ENCODE measurements around the gene SRRM4.
"Not testable (repeated sequence)": the region's sequence is repeated elsewhere in the genome, so short reads cannot be mapped to it uniquely, and the experiment has no call there.

SRRM4 gene

GRCh38 chr12:119008691-119009221 is 27.4 kb downstream of the SRRM4 start:
- in situ Hi-C loops (cut with MboI; ENCODE audit: low sequenced_read_pairs), result no loop called here

- in situ Hi-C loops (cut with MboI; ENCODE audit: low sequenced_read_pairs), result no loop called here
Measured at GRCh38 chr12:119011231-119011630, 29.9 kb downstream of the SRRM4 start.

DNA sequence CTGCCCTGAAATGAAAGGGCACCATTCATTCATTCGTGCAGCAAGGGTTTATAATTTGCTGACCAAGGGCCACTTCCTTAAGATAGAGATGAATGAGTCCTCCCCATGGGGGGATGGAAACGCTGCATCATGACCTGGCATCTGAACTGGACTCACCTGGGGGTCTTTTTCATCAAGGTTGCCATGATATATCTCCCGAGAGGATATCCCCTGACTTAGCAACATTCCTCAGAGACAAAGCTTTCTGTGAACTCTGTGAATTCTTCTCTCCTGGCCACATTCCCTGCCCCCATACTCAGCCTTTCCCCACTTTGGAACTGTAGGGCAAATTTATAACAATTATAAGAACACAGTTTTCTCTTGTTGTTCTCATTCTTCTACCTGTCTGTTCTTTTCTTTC is 30.8 kb downstream of the SRRM4 start:
- in situ Hi-C loops (cut with MboI; ENCODE audit: low sequenced_read_pairs), result no loop called here

- in situ Hi-C loops (cut with MboI; ENCODE audit: low sequenced_read_pairs), result no loop called here
Measured at GRCh38 chr12:119013023-119013422, 31.7 kb downstream of the SRRM4 start.

- in situ Hi-C loops (cut with MboI; ENCODE audit: low sequenced_read_pairs), result no loop called here
Measured at GRCh38 chr12:119014368-119014767, 33.0 kb downstream of the SRRM4 start.

- in situ Hi-C loops (cut with MboI; ENCODE audit: low sequenced_read_pairs), result no loop called here
Measured at GRCh38 chr12:119016715-119017114, 35.4 kb downstream of the SRRM4 start.

DNA sequence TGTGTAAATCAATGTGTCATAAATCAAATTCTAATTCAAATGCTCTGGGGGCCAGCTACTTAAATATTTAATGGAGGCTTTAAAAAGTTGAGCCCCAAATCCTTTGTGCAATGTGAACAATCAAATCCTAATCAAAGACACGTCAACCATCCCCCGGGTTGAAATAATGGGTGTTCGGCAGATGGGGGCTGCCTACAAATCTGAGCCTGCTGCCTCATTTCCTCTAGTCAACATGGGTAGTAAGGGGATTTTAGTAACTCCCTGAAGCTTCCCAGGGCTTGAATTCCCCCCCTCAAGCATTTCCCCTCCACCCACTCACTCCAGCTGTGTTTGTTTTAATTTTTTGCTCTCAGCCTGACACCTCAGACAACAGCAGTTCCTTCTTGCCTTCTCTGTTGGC is 37.8 kb downstream of the SRRM4 start:
- in situ Hi-C loops (cut with MboI; ENCODE audit: low sequenced_read_pairs), result no loop called here

DNA sequence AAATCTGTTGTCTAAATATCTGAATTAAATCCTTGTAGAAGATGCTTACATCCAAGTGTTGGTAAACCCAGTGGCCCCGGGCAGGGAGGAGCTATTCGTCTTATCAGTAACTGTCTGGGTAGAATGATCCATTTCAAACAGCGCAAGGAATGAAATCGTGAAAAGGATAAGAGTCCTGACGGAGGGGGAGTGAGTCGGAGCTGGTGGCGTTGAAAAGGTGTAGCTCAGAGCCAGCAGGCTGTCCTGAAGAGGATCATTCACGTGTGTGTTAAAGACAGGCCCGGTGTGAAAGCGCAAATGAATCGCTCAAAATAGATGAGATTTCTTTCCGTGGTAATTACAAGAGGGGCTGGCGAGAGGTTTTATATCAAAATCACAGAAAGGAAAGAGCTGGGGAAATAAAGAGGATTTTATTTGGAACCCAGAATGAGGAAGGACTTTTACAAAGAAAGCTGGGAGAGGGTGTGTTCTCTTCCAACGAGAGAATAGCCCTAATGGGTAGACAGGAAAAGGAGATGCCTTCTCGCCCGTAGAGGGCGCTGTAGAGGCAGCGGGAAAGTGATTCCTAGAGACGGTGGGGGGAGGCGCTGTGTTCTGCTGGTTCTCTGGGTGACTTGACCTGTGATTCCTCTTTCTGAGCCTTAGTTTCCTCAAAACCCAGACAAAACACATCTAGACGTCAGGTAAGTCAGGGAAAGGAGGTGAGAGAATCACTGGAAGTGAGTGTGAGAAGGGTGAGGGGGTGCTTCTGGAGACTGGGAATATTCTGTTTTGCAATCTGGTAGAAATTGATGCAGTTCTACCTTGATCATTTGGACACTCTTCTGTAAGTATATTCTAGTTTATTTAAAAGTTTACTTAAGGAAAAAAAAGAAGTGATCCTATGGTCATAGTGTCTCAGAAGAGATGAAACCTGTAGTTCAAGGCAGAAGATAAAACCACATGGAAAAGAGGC is 39.3 kb downstream of the SRRM4 start:
- in situ Hi-C loops (cut with MboI; ENCODE audit: low sequenced_read_pairs), result no loop called here

- in situ Hi-C loops (cut with MboI; ENCODE audit: low sequenced_read_pairs), result no loop called here
Measured at GRCh38 chr12:119024356-119024755, 43.0 kb downstream of the SRRM4 start.

DNA sequence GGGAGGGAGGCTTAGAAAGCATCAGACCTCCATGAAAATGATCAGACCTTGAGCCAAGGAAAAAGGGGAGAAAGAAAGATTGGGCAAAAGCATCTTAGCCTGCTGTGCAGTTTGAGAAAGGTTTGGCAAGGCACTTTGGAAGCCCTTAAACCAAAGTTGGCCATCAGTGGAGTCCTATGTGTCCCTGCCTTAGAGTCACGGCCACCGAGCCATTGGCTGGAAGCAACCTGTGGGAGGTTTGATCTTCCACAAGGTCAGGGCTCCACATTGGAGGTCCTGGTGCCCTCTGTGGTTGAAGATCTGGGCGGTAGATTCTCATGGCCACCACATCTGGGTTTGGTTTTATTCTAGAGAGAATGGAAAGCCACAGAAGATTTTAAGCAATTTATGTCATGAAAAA is 44.4 kb downstream of the SRRM4 start:
- in situ Hi-C loops (cut with MboI; ENCODE audit: low sequenced_read_pairs), result no loop called here

DNA sequence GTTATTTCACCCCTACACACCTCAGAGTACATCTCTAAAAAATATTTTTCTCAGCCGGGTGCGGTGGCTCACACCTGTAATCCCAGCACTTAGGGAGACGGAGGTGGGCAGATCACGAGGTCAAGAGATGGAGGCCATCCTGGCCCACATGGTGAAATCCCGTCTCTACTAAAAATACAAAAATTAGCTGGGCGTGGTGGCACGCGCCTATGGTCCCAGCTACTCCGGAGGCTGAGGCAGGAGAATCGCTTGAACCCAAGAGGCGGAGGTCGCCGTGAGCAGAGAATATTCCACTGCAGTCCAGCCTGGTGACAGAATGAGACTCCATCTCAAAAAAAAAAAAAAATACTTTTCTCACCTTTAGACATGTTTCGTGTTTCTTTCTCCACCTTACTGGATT is 52.0 kb downstream of the SRRM4 start:
- in situ Hi-C loops (cut with MboI; ENCODE audit: low sequenced_read_pairs), result not testable (repeated sequence)

DNA sequence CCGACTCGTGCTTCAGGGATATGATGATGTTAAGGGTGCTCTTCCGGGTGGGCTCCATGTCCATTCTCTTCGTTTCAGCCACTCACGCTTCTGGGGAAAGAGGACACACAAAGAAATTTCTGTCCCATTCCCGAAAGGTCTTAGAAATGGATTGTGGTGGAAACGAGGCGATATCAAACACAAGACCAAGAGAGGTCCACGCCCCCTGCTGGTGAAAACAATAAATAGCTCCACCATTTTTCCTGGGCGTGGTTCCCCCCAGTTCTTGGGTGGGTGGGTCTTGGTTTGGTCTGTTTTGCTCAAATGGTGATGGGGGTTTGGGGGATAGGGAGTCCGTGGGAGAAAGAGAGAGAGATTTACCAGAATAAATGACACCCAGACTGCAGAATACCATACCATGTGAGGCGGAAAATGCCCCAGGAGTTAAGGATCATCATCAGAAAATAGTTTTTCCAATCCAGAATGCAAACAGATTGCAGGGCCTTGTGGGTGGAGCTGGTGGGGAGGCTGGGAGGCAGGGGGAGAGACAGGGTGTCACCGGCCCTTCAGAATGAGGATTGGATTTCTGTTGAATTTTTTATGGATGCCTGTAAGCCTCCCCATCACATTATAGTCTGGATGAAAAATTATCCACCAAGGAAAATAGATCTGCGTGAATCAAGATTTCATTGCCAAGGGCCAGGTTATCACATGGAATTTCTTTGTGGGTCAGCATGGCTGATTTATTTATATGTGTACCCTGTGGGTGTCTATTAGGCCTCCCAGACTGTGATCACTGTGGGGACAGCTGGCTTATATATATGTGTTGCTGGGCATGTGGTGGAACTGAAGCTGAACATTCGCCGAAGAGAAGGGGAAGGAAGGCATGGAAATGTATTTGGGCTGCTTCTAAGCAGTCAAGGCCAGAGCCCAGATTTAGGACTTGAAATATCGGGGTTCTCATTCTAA is 55.8 kb downstream of the SRRM4 start:
- in situ Hi-C loops (cut with MboI; ENCODE audit: low sequenced_read_pairs), result no loop called here

DNA sequence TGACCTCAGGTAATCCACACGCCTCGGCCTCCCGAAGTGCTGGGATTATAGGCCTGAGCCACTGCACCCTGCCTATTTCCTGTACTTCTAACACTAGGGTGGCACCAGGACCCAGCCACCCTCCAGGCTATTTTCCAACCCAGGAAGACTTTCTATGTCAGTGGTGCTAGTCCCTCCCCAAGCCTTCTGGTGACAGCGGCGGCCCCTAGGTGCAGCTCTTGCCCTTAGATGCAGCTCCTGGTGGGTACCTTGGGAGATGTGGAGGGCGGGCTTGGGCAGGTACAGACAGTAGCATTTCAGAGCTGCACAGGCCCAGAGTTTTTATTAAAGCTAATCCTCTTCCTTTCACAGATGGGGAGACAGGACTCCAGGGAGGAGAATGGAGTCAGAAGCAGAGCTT is 62.8 kb downstream of the SRRM4 start:
- in situ Hi-C loops (cut with MboI; ENCODE audit: low sequenced_read_pairs), result no loop called here

DNA sequence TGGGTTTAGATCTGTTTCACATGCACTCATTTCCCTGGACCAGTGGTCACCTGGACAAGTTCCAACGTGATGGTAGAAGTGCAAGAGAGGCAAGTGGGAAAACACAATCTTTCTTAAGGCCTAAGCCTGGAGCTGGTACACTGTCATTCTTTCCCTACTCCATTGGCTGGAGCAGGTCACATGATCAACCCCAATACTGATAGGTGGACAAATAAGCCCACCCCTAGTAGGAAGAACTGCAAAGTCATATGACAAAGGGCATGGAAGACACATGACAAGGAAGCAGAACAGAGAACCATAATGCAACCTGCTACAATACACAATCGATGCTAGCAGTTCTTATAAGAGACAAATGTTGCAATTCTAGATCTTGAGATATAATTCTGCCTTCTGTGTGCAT is 66.3 kb downstream of the SRRM4 start:
- in situ Hi-C loops (cut with MboI; ENCODE audit: low sequenced_read_pairs), result no loop called here

- in situ Hi-C loops (cut with MboI; ENCODE audit: low sequenced_read_pairs), result no loop called here
Measured at GRCh38 chr12:119050663-119051062, 69.3 kb downstream of the SRRM4 start.

DNA sequence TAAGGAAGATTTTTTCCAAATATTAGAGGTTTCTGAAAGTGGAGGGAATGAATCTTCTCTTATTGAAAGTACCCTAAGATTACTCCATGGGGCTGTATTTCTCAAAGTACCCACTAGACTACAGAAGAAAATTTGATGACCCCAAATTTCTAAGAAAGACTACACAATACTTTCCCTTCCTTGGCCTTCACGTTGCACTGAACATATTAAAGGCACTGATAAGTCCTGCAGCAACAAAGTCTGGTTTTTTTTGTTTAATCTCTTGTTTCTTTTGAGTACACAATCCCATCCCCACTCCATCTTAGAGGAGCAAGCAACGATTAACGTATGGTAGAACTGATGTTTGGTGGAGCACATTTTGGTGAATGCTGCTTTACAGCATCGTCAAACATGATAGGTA is 70.1 kb downstream of the SRRM4 start:
- in situ Hi-C loops (cut with MboI; ENCODE audit: low sequenced_read_pairs), result no loop called here

DNA sequence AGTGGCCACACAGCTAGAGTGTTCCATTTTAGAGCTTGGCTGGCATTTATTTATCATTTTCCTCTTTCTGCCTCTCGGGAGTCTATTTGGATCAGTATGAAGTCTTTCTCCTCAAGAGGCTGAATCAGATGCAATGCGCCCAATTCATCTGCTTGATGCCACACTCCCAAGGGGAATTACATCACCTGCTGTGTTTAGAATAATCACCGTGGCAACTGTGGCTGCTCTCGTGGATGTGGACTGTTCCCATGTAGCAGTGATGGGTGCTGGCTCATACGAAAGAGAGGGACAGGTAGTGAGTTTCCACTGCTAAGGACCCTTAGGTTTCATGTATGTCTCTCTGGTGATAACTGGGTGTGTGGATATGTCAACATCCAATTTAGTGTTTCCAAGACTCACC is 70.7 kb downstream of the SRRM4 start:
- in situ Hi-C loops (cut with MboI; ENCODE audit: low sequenced_read_pairs), result no loop called here

GRCh38 chr12:119055977-119056376 is 74.6 kb downstream of the SRRM4 start:
- in situ Hi-C loops (cut with MboI; ENCODE audit: low sequenced_read_pairs), result no loop called here

- in situ Hi-C loops (cut with MboI; ENCODE audit: low sequenced_read_pairs), result no loop called here
Measured at GRCh38 chr12:119060847-119061796, 79.8 kb downstream of the SRRM4 start.

DNA sequence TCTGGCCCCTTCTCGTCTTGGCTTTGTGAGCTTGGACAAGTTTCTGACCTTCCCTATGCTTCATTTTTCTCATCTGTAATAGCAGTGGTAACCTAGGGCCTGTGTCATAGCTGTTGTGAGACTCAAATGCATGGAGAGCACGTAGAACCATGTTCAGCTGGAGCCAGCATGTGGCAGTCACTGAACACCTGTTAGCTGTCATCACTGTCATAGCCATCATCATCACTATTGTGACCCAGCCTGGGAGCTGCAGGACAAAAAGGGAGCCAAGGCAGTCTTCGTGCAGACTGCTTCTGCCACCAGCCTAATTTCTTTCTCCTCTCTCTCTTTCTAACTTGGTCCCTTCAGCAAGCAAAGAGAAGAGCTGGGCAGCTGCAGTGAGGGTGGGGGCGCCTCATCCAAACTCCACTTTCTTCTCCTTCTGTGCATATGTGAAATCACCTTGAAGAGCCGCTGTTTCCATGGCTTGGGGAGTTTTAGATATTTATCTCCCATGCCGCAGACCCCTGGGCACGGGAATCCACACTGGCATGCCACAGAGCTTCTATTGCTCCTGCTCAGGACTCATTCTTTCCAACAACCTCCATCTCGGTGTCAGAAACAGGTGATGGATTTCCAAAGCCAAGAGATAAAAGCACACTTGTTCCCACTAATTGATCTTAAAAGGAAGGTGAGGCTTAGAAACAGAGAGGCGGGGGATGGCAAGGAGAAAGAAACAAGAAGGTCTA is 87.0 kb downstream of the SRRM4 start:
- in situ Hi-C loops (cut with MboI; ENCODE audit: low sequenced_read_pairs), result no loop called here
